Skin of body (tissue), 2 donors: Measurements from ENCODE around the gene ZBTB46. TPM values are rescaled to one million over a fixed set of nuclear protein-coding genes. Genes with fewer than 3 reads are reported as not detected.

ENCODE experiments used
- DNase-seq: peaks from one replicate; lab custom pipeline; 2025; lab: John Stamatoyannopoulos, UW
- total RNA-seq: library from RNA; depleted of rRNA; stranded (reverse); fragments of >200 nt; gene quantifications from one replicate; pipeline ENCODE4 v1.2.3, GENCODE V29; 2014

The ZBTB46 gene
- total RNA-seq, 1 donor from 2014 or later = 8.3 TPM

DNA sequence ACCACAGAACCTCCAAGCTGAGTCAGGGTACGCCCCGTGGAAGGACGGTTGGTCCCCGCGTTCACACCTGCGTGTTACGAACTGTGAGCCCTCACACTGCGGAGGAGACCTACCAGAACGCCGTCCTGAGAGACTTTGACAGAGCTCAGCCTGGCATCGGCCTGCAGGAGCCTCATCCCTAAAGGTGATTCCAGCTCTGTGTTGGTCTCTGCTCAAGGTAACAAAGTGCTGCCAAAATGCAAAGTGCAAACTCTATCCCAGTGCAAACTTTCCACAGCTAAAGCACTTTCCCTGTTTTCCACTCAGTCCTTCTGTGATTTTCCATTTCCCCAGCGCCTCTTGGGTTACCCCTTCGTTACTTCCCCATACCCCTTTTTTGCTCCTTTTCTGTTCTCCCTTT is 8.6 kb upstream of the ZBTB46 start:
- DNase-seq = no peak

DNA sequence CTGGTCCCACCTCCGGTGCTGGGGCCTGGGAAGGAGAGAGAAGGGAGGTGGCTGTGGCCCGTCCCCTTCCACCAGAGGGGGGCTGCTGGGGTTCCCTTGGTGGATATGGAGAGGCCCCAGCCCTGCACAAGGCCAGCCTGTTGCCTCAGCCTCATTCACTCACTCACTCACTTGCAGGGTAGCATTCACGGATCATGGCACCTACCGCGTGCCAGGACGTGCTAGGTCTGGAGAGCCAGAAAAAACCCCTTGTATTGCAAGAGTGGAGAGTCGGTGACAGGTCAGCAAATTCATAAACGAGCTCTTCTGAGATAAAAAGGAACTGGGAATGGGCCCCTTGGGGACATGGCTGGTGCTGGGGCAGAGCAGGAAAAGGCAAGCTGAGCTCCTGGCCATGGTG is 6.4 kb upstream of the ZBTB46 start:
- DNase-seq = no peak

DNA sequence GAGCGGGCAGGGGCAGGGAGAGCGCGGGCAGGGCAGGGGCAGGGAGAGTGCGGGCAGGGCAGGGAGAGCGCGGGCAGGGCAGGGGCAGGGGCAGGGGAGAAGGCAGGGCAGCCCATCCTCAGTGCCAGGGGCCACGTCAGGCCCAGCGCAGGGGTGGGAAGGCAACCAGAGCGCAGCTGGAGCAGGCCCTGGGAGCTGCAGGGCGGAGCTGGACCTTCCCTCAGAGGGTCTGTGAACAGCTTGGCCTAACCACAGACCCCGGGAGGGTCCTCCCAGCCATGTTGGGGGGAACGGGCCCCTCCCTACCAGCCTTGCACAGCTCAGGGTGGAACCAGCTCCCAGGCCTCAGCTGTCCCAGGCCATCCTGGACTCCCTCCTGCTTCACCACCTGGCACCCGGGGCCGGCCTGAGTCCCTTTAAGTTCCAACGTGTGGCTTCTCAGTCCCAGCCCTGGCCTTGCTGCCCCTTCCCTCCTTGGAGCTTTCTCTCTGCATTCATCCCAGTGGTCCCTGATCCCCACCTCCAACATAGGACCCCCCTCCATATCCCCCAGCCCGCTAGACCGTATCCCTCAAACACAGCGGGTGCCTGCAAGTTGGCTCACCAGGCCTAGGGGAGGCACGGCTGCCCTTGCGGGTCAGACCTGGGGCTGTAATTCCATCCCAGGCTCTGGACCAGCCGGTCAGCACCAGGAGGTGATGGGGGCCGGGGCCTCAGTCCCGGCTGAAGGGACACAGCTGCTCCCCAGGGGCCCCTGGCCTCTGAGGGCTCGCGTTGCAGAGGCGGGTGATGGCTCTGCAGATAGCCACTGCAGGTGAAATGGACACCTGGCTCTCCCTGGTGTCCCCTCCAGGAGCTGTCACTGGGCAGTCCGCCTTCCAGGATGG is 5.6 kb upstream of the ZBTB46 start:
- no peak for DNase-seq

DNA sequence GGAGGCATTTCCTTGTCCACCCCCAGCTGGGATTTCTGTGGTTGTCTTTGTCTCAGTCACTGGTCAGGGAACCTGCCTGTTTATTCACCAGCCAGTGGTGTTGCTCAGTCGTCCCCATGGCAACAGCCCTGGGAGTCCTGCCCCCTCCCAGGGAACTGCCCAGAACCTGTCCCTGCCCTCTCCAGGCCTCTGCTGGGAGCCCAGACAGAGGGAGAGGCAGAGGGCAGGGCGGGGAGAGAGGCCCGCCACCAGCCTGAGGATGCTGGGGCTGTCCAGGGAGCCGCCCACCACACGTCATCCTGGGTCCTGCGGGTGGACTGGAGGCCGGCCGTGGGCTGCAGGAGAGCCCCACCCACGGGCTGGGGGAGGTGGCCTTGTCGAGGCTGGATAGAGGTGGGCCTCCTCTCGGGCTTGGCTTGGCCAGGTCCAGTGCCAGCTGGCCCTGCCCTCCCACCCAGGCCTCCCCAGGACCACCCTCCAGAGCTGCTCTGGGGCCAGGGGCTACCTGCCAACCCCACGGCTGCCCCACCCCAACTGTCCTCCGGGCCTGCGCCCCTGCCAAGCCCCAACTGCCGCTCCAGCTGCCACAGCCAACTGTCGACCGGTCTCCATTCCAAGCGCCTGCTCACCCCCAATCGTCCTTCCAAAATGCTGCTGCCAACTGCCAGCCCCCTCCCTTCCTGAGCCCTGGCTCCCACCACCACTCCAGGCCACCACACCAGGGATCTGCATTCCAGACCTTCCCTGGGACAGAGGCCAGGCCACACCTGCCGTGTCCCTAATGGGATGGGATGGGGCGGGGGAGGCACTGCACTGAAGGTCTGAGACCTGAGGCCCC is 4.2 kb upstream of the ZBTB46 start:
- DNase-seq = peak; percentile 81

DNA sequence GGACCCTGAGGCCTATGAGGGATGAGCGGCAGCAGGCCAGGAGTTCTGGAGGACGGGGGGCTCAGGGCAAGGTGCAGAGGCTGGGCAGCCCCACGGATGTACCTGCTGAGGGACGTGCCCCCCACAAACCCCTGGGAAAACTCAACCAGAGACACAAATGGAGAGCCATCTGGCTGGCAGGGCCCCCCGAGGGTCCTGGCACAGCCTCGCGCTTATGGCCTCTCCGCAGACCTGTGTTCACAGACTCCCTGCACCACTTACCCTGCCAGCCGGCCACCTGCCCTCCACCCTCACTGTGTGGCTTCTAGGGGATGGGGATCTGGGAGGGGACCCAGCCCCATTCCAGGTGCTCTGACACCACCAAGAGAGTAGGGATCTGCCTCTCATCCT is 3.4 kb upstream of the ZBTB46 start:
- DNase-seq = no peak

DNA sequence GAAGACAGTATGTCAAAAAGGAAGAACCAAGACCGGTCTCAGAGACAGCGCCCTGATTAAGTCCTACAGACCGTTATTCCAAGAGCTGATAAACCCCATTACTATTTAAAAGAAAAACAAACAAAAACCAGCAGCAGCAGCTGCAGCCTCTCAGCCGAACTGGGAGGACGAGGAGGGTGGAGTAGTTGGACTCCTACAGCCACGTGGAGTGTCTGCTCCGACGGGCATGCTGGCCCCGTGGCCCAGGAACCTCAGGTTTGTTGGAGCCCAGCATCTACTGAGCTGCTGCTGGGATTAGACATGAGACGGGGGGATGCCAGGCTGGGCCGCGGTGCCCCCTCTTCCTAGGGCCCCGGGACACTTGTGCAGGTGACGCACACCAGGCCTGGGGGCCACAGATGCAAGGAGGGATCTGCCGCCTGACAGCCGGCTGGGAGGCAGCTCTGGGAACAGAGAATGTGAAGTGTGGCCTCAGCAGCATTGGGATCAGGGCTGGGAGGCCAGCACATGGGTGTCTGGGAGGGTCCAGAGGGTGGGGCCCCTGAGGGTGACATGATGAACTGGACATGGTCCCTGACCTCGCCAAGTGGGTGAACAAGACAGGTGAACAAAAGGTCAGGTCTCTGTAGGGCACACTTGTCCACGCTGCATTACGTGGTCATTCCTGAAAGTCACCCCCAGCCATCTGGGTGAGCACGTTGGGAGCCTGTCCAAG is 2.9 kb upstream of the ZBTB46 start:
- no peak for DNase-seq

DNA sequence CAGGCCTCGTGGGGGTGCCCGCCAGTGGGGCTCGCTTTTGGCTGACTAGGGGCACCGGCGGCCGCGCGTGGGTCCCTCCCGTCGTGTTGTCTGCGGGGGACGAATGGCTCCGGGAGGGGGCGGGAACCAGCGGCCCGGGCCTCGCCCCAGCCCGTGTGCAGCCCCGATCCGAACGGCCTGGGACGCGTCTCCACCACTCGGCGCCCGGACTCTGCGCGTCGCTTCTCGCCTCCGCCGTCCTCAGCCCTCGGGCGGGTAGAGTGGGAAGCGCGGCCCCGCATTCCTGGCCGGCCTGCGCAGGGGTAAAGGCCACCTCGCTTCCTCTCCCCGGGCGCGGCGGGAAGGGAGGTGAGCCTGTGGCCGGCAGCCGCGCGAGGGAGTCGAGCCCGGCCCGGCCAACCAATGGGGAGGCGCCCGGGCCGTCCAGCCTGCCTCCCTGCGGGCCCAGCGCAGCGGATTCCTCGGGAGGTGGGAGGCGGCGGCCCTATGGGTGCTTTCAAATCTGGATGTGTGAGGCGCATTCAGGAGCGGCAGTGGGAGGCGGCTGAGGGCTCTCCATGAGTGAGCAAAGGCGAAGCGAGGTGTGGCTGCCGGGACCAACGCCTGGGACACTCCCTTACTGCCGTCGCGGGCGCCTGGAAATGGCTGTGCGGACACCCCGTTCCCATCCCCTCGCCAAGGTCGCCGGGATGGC is 1.1 kb upstream of the ZBTB46 start:
- no peak for DNase-seq

DNA sequence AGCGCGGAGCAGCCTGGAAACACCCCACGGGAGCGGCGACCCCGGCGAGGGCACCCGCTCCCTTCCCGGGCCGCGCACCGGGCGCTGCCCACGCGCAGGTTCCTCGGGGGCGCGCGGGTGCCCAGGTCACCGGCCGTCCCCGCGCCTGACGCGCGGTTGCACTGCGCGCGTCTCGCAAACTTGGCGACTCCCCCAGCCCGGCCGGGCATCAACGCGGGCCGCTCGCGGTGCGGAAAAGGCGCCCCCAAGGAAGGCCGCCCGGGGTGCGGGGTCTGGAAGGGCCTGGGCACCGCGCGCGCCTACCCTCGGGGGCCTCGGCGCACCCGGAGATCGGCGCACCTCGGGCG is 555 bp upstream of the ZBTB46 start:
- no peak for DNase-seq

DNA sequence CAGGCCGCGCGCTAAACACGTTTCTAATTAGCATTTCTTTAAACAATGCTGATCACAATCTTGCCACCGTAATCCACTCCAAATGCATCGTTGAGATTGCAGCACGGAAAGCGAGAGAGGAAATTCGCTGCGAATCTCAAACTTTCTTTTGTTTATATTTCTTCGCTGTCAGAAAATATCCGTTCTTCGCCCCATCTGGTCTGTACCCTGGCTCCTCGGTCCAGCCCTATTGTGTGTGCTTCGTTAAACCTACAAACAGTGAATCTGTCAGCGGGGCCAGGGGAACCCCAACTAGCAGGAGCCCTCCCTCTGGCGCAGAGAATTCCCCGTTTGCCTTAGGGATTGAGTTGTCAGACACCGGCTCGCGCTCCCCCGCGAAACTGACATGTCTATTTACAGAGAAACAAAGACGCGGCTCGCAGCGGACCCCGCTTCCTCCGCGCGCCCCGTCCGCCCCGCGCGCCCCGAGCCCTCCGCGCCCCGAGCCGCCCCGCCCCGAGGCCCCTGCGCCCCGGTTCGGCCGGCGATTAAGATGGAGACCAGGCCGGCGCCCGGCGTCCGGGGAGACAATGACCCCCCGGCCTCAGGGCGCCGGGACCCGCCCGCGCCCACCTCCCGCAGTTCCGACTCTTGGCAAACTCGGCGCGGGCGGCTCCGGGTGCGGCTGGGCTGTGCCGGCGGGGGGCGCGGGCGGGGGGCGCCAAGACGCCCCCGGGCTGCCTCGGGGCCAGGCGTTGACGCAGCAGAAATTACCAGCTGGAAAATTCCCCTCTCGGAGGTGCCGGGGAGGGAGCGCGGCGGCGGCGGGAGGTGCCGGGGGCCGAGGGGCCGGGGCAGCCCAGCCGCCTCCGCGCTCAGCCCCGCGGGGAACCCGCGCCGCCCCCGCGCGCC is 874 bp downstream of the ZBTB46 start:
- no peak for DNase-seq

DNA sequence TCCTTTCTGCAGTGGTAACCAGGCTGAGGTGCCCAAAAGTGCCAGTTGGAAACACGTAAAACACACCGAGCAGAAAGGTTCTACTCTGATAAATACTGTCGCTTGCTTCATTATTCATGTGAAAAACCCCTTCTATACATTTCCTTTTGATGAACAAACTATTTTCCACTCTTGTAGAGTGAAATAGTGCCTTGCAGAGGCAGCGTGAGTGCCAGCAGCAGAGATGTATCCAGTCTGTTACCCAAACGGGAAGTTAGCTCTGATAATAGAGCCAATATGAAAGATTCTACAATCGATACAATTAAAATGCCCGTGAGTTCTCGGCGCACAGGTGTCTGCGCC is 1.5 kb downstream of the ZBTB46 start:
- no peak for DNase-seq

DNA sequence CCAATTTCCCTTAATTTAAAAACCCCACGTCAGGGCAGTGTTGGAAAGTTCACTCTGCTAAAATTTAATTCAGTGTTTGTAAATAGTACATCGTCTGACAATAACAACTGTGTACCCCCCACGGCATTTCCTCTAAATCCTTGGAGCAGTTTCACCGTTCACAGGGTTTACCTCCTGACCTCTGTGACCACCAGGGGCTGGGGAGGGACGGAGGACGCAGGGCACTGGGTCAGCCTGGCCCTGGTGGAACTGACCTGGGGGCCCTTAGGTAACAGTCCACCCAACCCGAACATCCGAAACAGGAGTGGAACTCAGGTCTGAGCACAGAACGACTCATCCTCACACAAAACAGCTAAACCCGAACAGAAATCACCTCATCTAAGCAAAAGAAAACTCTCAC is 2.1 kb downstream of the ZBTB46 start:
- DNase-seq = no peak

DNA sequence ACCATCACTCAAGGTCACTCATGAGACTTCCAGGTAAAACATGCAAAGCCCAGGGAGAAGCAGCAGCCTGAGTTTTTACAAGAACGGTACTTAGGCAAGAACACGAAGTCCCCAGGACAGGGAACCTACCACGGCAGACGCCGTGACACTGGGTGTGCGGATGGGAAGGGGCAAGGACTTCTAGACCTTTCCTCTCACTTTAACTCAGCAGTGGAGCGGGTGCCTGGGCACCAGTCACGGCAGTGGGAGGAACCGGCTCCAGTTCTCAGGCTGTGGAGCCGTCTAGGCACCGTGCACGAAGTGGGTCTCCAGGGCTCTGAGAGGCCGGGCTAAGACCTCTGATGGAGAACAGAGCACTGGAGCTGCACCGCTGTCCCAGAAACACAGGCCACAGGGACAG is 2.5 kb downstream of the ZBTB46 start:
- no peak for DNase-seq

DNA sequence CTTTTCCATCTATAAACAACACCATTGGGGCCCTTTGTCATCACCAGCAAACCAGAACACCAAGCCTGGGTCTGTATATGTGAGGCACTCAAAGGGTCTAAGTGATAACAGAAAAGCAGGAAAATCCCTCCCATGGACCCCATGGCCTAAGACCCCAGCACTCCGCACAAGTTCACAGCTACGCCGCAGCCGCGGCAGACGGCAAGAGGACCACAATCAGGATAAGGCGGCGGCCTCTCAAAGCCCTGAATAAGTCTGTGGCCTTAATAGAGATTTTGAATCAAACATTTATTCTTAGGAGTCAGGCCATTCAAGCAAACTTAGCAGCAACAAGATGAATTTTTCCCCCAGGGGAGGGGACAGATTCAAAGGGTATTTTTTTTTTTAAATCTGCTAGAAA is 2.9 kb downstream of the ZBTB46 start:
- no peak for DNase-seq

DNA sequence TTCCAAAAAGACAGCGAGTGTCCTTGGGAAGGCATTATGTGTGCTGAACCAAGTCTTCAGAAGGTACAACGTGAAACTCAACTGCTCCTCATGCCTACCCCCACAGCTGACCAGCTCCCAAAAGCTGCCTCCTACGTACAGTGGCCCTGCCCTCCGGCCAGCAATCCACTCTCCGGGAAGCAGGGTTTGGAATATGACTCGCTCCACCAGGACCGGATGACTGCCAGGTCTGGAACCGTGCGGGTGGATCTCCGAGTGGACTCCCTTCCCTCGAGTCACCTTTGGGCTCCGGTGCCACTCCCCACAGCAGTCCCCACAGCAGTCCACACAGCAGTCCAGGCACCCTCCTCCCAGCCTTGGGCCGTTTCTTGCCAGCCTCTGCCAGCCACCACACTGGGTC is 4.3 kb downstream of the ZBTB46 start:
- DNase-seq = no peak

DNA sequence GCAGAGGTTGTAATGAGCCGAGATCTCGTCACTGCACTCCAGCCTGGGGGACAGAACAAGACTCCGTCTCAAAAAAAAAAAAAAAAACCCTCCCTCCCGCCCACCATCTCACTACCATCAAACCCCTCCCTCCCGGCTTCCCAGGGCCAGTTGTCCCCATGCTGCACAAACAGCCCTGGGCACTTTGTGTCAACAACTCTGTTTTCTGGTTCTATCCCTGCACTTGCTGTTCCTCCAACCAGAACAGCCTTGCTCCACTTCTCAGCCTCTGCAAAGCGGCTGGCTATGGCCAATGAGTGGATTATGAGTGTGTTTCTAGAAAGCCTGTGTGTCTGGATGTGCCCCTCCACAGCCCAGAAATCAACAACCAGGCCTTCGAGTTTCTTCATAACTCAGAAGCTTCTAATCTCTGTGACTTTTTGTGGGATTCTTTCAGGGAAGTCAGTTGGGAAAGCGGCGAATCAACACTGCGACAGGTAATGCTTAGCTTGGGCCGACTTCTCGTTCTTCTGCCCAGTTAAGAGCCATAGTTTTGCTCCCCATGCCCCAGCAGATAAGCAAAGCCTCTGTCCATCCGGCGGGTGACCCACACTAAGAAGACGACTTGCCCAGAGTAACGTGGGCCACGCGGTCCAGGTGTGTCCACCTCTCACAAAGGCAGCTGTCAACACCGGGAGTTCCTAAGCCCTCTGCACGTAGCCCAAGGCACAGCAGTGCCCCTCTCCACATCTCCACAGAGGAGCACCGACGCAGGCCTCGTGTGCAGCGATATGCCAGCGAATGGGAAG is 5.5 kb downstream of the ZBTB46 start:
- DNase-seq = no peak

DNA sequence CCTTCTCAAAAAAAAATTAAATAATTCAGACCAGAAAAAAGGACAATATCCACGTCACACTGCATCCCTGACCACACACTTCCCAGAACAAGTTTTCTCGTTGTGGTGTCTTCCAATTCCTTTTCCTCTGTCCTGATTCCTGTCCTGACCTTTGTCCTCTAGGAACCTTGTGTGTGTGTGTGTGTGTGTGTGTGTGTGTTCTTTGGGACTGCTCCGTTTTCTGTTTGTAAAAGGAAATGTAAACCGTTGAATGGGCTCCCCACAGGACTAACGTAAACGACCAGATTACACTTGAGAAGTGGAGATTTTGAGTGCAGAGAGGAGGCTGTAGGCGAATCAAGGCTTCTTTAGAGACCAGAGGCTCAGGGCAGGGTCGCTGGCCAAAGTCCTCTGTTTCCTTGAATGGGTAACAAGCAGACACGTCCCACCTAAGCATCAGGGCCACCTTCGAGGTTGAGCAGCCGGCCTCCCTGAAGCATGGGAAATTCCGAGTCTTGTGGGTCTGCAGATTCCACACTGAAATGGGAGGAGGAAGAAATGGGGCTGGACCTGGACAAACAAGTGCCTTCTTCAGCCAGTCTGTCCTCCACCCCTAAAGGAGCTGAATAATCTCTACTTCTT is 7.3 kb downstream of the ZBTB46 start:
- DNase-seq = no peak

DNA sequence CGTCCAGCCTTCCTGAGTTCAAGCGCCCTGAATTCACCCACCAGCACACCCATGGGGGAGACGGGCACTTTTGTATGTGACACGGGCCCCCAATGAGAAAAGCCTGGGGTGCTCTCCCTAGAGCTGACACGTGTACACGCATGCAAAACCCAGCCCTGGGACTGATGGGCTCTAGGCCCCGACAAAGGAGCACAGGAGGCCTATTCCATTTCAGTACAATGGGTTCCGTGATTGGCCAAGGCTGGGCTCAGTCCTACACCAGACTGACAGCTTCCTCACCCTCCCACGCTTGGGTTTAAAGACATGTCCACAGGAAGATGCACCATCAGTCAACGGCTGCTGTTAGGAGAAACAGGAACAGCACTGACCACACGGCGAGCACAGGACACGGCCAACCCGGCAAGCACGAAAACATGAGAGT is 8.8 kb downstream of the ZBTB46 start:
- no peak for DNase-seq

DNA sequence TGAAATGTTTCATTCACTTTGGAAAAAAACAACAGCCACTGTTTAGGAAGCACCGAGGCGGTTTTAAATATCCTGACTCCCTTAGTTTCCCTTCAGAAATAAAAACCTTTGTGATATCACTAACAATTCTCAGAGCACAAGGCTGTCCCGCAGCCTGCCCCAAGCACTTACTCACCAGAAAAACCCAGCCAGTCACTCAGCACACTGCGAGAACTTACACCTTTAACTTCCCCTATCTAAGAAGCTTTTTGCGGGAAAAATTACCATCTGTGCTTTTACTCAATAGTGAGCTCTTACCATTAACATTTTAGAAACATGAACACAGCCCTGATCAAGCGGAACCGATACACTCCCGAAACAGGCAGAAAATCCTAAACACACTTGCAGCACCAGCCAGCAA is 9.3 kb downstream of the ZBTB46 start:
- no peak for DNase-seq

DNA sequence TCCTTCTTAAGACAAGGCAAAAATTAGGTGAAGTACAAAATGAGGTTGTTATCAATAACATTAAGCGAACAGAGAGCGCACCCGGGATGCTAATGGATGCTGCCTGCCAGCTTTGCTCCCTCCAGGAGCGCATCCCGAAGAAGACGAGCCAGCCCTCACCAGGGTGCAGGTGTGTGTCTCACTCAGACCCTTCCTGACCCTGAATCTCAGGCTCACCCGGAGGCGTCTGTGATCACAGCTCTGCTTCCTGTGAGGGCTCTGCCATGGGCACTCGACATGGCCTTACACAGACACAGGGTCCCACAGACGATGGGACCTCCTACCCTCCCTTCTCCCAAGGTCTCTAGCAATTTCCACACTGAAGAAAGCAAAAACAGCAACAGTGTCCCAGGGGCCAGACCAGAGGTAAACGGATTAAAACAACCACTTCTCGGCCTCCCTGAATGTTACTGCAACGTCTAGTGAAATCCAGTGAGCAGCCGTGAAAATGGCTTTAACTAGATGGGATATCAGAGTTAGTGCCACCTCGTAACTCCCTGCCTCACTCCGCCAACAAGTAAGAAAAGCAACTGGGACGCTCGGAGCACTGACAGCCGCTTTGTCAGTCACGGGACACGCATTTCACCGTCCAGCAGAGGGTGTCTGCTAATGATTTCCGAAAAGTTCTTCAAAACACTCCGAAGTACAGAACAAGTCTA is 11.7 kb downstream of the ZBTB46 start:
- no peak for DNase-seq
